OCI-LY1 (cell line): ENCODE data around the gene RMI1.
A peak's percentile ranks its signal among the peaks of the same experiment; 100 is the strongest.

Experiments used
- H2AFZ ChIP-seq: fragments of 200-600 bp; sonication (generic), shearing (Covaris generic); 2 replicates; pipeline ENCODE4 v1.6.0; 2014; ENCODE audit warnings: antibody characterized with exemption, mild to moderate bottlenecking, low read length
- H3F3A ChIP-seq: fragments of 200-600 bp; sonication (generic), shearing (Covaris generic); 2 replicates; pipeline ENCODE4 v1.6.0; 2014; ENCODE audit warnings: mild to moderate bottlenecking, antibody characterized with exemption, low read length, moderate library complexity; ENCODE audit not compliant: insufficient read depth
- H3K27ac ChIP-seq: fragments of 200-600 bp; sonication (generic); 2 replicates; pipeline ENCODE4 v1.5.1; 2014; ENCODE audit warnings: low read length, mixed run types, mild to moderate bottlenecking, low read depth; ENCODE audit not compliant: poor library complexity, severe bottlenecking
- H3K27me3 ChIP-seq: fragments of 200-600 bp; sonication (generic); 2 replicates; pipeline ENCODE4 v1.6.0; 2014; ENCODE audit warnings: antibody characterized with exemption, mild to moderate bottlenecking, low read length, moderate library complexity; ENCODE audit not compliant: insufficient read depth
- H3K36me3 ChIP-seq: fragments of 200-600 bp; sonication (generic); 2 replicates; pipeline ENCODE4 v1.6.1; 2014; ENCODE audit warnings: mild to moderate bottlenecking, antibody characterized with exemption, low read length, moderate library complexity, mixed read lengths; ENCODE audit not compliant: insufficient read depth
- H3K4me1 ChIP-seq: fragments of 200-600 bp; sonication (generic); 2 replicates; pipeline ENCODE4 v1.5.1; 2014; ENCODE audit warnings: mild to moderate bottlenecking, low read length, moderate library complexity; ENCODE audit not compliant: insufficient read depth, severe bottlenecking
- H3K4me2 ChIP-seq: fragments of 200-600 bp; sonication (generic), shearing (Covaris generic); 2 replicates; pipeline ENCODE4 v1.6.1; 2014; ENCODE audit warnings: low read length
- H3K4me3 ChIP-seq: fragments of 200-600 bp; sonication (generic); 2 replicates; pipeline ENCODE4 v1.5.1; 2014; ENCODE audit warnings: low read length, low read depth, mild to moderate bottlenecking, mixed read lengths; ENCODE audit not compliant: poor library complexity, severe bottlenecking
- H3K79me2 ChIP-seq: fragments of 200-600 bp; shearing (Covaris generic); 2 replicates; pipeline ENCODE4 v1.6.1; 2016; ENCODE audit warnings: mixed run types, low read length, mixed read lengths; ENCODE audit not compliant: insufficient read depth
- H3K9ac ChIP-seq: fragments of 200-600 bp; sonication (generic), shearing (Covaris generic); 2 replicates; pipeline ENCODE4 v1.6.1; 2014; ENCODE audit warnings: mild to moderate bottlenecking, low read length, mixed read lengths
- H3K9me2 ChIP-seq: fragments of 200-600 bp; sonication (generic), shearing (Covaris generic); 2 replicates; pipeline ENCODE4 v1.6.1; 2014; ENCODE audit warnings: low read depth, mild to moderate bottlenecking, low read length, mixed read lengths
- H3K9me3 ChIP-seq: fragments of 200-600 bp; shearing (Covaris generic); 2 replicates; pipeline ENCODE4 v1.6.1; 2014; ENCODE audit warnings: low read length, mixed read lengths
- H4K20me1 ChIP-seq: fragments of 200-600 bp; sonication (generic), shearing (Covaris generic); 2 replicates; pipeline ENCODE4 v1.6.0; 2016; ENCODE audit warnings: mild to moderate bottlenecking, low read length; ENCODE audit not compliant: insufficient read depth
- EZH2 ChIP-seq: fragments of 200-600 bp; sonication (generic), shearing (Covaris generic); IDR thresholded peaks from 2 replicates; pipeline ENCODE4 v1.8.0; 2017; ENCODE audit warnings: borderline replicate concordance, mixed run types, mild to moderate bottlenecking, antibody characterized with exemption, low read length, moderate library complexity, mixed read lengths
- TF ChIP-seq, protein P1 (sequence below): fragments of 200-600 bp; sonication (generic), shearing (Covaris generic); IDR thresholded peaks from 2 replicates; pipeline ENCODE4 v1.5.1; 2017; ENCODE audit warnings: mild to moderate bottlenecking, antibody characterized with exemption, low read length, moderate library complexity, mixed read lengths

RMI1 gene

GRCh38 chr9:83975300-83975699 is 5.3 kb upstream of the RMI1 start:
- no peak overlapping the region for H3K27ac ChIP-seq
- peaks cover 97% of the 10 kb centered on the region for H3K36me3 ChIP-seq
- H3K79me2 ChIP-seq: peaks cover 58% of the 10 kb centered on the region
- H2AFZ ChIP-seq: no peak overlapping the region
- H3K4me3 ChIP-seq: no peak overlapping the region
- H4K20me1 ChIP-seq: peaks cover 20% of the 10 kb centered on the region
- peaks cover 21% of the 10 kb centered on the region for H3F3A ChIP-seq
- no peak overlapping the region for H3K9ac ChIP-seq
- H3K27me3 ChIP-seq: no peaks in the 10 kb centered on the region
- H3K9me2 ChIP-seq: no peaks in the 10 kb centered on the region
- H3K4me1 ChIP-seq: peaks cover 18% of the 10 kb centered on the region
- TF ChIP-seq, protein P1, sequence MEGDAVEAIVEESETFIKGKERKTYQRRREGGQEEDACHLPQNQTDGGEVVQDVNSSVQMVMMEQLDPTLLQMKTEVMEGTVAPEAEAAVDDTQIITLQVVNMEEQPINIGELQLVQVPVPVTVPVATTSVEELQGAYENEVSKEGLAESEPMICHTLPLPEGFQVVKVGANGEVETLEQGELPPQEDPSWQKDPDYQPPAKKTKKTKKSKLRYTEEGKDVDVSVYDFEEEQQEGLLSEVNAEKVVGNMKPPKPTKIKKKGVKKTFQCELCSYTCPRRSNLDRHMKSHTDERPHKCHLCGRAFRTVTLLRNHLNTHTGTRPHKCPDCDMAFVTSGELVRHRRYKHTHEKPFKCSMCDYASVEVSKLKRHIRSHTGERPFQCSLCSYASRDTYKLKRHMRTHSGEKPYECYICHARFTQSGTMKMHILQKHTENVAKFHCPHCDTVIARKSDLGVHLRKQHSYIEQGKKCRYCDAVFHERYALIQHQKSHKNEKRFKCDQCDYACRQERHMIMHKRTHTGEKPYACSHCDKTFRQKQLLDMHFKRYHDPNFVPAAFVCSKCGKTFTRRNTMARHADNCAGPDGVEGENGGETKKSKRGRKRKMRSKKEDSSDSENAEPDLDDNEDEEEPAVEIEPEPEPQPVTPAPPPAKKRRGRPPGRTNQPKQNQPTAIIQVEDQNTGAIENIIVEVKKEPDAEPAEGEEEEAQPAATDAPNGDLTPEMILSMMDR: no peak
- no peak for TF ChIP-seq EZH2
- no peaks in the 10 kb centered on the region for H3K9me3 ChIP-seq
- H3K4me2 ChIP-seq: no peak overlapping the region

DNA sequence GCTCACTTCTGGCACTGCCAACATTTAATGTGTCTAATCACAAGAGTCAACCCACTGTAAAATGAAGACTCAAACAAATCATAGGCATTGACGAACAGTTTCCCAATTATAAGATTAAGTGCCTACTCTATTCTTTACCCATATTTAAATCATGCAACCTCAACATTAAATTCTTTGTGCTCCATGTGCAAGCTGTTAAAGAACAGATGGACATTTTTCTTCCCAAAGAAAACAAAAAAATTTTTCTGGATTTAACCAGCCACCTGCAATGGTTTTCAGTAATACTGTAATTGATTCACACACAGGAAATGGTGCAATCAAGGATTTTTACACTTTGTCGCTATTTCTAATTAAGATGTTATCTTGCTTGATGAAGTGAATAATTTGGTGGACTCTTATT is 4.2 kb upstream of the RMI1 start:
- Histone ChIP-seq H3K79me2 (peaks cover 62% of the 10 kb centered on the region), H2AFZ (no peak overlapping the region), H3K27me3 (no peaks in the 10 kb centered on the region), H3K4me3 (no peak overlapping the region), H3K4me2 (no peak overlapping the region), H3K36me3 (peaks cover 86% of the 10 kb centered on the region), H3K27ac (no peak overlapping the region), H3K9ac (no peak overlapping the region), H4K20me1 (peaks cover 20% of the 10 kb centered on the region), H3K9me3 (no peaks in the 10 kb centered on the region), H3K9me2 (no peaks in the 10 kb centered on the region), H3K4me1 (peaks cover 18% of the 10 kb centered on the region), H3F3A (peaks cover 14% of the 10 kb centered on the region)
- TF ChIP-seq, protein P1: no peak
- TF ChIP-seq EZH2: no peak

DNA sequence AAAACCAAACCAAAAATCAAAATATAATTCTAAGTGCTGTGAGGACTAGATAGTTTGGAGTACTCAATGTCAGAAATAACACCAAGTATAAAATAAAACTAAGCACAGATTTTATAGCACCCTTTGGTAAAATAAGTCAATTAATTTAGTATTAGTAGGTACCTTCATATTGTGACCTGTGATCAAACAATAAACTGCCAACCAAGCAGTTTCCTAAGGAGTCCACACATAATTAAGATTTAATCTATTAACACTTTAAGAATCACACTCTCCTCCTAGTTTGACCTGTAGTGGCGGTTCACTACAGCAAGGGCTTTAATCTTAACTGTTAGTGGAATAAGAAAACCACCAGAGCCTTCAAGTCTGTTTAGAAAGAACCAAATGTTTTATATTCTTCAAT is 3.4 kb upstream of the RMI1 start:
- Histone ChIP-seq H3K4me1 (peaks cover 18% of the 10 kb centered on the region), H3K27ac (no peak overlapping the region), H3K79me2 (peaks cover 70% of the 10 kb centered on the region), H3K4me3 (no peak overlapping the region), H3K9me3 (no peaks in the 10 kb centered on the region), H3K9me2 (no peaks in the 10 kb centered on the region), H3K27me3 (no peaks in the 10 kb centered on the region), H3K4me2 (peak overlapping the region; percentile 90; the same call in 1 of the 2 replicates), H3K9ac (no peak overlapping the region), H3K36me3 (peaks cover 78% of the 10 kb centered on the region), H4K20me1 (peaks cover 19% of the 10 kb centered on the region), H3F3A (peaks cover 14% of the 10 kb centered on the region), H2AFZ (no peak overlapping the region)
- TF ChIP-seq EZH2: no peak
- TF ChIP-seq, protein P1: no peak
